ENCODE measurements around the gene FAM163B. TPM values are rescaled to one million over a fixed set of nuclear protein-coding genes. Genes with fewer than 3 reads are reported as not detected.

FAM163B gene
- polyA plus RNA-seq, 1 donor (not counting 4 experiments of a cell fraction or from before 2014, with no cell fraction given), result not detected

DNA sequence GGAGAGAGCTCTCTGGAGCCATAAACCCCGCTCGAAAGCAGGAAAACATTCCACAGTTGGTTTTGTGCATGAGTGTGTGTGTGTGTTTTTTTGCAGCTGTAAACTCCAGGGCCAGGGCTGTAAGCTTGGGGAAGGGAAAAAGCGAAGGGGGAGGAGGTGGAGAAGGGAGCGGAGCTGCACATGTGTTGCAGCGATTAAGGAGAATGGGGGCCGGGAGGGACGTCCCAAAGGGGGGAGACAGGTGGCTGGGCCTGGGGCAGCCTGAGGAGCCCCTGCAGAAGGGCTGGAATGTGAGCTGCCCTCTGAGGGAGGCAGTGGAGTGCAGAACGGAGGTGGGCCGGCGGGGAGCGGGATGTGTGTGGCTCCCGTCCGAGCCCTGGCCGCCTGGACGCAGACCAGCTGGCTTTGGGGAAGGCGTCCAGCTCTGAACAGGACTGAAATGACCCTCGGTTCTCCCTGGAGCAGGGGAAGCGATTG, 81.7 kb downstream of the FAM163B start:
- no peak for TF ChIP-seq EZH2 (IDR thresholded peaks at IDR 0.05; ENCODE audit: low read length)
- Histone ChIP-seq H3K27me3 (ENCODE audit: control insufficient read depth, extremely low read depth, insufficient read depth, low read length) (peaks cover 65% of the 10 kb centered on the region), H2AFZ (ENCODE audit: control insufficient read depth, low read length) (no peak overlapping the region), H3K27ac (ENCODE audit: control insufficient read depth, insufficient read depth, low read length) (no peak overlapping the region), H3K4me1 (ENCODE audit: control insufficient read depth, extremely low read depth, insufficient read depth, low read length) (no peaks in the 10 kb centered on the region), H3K9ac (ENCODE audit: control insufficient read depth, extremely low read depth, insufficient read depth, low read length) (no peak overlapping the region), H3K9me1 (ENCODE audit: control insufficient read depth, extremely low read depth, insufficient read depth, low read length) (no peaks in the 10 kb centered on the region), H3K36me3 (ENCODE audit: control insufficient read depth in 2 of 2, extremely low read depth in 1 of 2, insufficient read depth in 2 of 2, low read length in 2 of 2) (no peaks in the 10 kb centered on the region), H3K4me3 (ENCODE audit: control insufficient read depth in 2 of 3, extremely low read depth in 1 of 3, insufficient read depth in 2 of 3, low read depth in 1 of 3, low read length in 3 of 3) (no peak overlapping the region), H3K4me2 (ENCODE audit: control insufficient read depth, extremely low read depth, insufficient read depth, low read depth, low read length) (no peak overlapping the region), H4K20me1 (ENCODE audit: control insufficient read depth, extremely low read depth, insufficient read depth, low read length) (no peaks in the 10 kb centered on the region), H3K9me3 (ENCODE audit: control insufficient read depth, low read depth, low read length) (no peaks in the 10 kb centered on the region), H3K79me2 (ENCODE audit: control insufficient read depth, insufficient read depth, low read length) (no peaks in the 10 kb centered on the region)
- no peak for FAIRE-seq
- dilution Hi-C loops (cut with MboI; ENCODE audit: extremely low pct_ligation_motif_present, low sequenced_read_pairs), result no loop called here
- DNase-seq (ENCODE audit: low read depth, low spot score), result no peak

Other genes with a start within 250 kb of the FAM163B start
- gene SURF4, start 233.3 kb downstream of the FAM163B start, polyA plus RNA-seq, result 120 to 232 TPM (median 153 TPM) in 3 replicates
- gene STKLD1, start 233.0 kb downstream of the FAM163B start, polyA plus RNA-seq, result 0.39 to 0.77 TPM in 2 of 3 replicates, not detected in the other
- gene REXO4, start 191.4 kb downstream of the FAM163B start, polyA plus RNA-seq, result 18.8 to 23.9 TPM (median 21.5 TPM) in 3 replicates
- gene ADAMTS13, start 187.0 kb downstream of the FAM163B start, polyA plus RNA-seq, result 1.1 to 2.9 TPM (median 1.2 TPM) in 3 replicates
- gene CACFD1, start 149.4 kb downstream of the FAM163B start, polyA plus RNA-seq, result 2.5 to 6.0 TPM (median 3.4 TPM) in 3 replicates
- 15.9 to 30.4 TPM (median 28.3 TPM) in 3 replicates for gene SLC2A6, start 130.3 kb downstream of the FAM163B start, polyA plus RNA-seq
- gene MYMK, start 84.4 kb downstream of the FAM163B start, polyA plus RNA-seq, result not detected in 3 replicates
- not detected in 3 replicates for gene ADAMTSL2, start 74.7 kb downstream of the FAM163B start, polyA plus RNA-seq
- gene DBH, start 27.0 kb upstream of the FAM163B start, polyA plus RNA-seq, result not detected in 3 replicates
- 0.03 TPM in 3 replicates for gene SARDH, start 129.0 kb upstream of the FAM163B start, polyA plus RNA-seq

Data from keratinocyte (primary cell).